ENCODE results near the gene ATAD3B. TPM values are rescaled to one million over a fixed set of nuclear protein-coding genes. Genes with fewer than 3 reads are reported as not detected.

Gene ATAD3B
- total and polyA plus RNA-seq, 2 of the 13 experiments (the other 11 are each of a cell fraction or from before 2014, with no cell fraction given) = 9.6 to 31.1 TPM

- peak; percentile 73 for TF ChIP-seq HBP1 (CRISPR knock-in tag; IDR thresholded peaks at IDR 0.05; ENCODE audit: low read depth)
- TF ChIP-seq TERF1 (CRISPR knock-in tag; IDR thresholded peaks at IDR 0.05) = no peak
- peak; percentile 49; the same call in 1 of the 2 replicates for TF ChIP-seq ZNF564 (CRISPR knock-in tag; IDR thresholded peaks at IDR 0.05)
- no peak for TF ChIP-seq MEIS1 (CRISPR knock-in tag; IDR thresholded peaks at IDR 0.05; ENCODE audit: borderline replicate concordance)
- TF ChIP-seq NFKB2 (CRISPR knock-in tag; IDR thresholded peaks at IDR 0.05; ENCODE audit: borderline replicate concordance) = 0 out of 2 replicates have a peak, but pooled peaks have one; percentile 35
- TF ChIP-seq ZNF280B (CRISPR knock-in tag; IDR thresholded peaks at IDR 0.05; ENCODE audit: borderline replicate concordance) = 0 out of 2 replicates have a peak, but pooled peaks have one; percentile 54
- 0 out of 2 replicates have a peak, but pooled peaks have one; percentile 27 for TF ChIP-seq ZNF264 (CRISPR knock-in tag; IDR thresholded peaks at IDR 0.05)
- TF ChIP-seq ZNF570 (CRISPR knock-in tag; IDR thresholded peaks at IDR 0.05; ENCODE audit: borderline replicate concordance) = no peak
- TF ChIP-seq ZNF292 (CRISPR knock-in tag; IDR thresholded peaks at IDR 0.05; ENCODE audit: borderline replicate concordance, low read depth) = no peak
- peak; percentile 73; the same call in 1 of the 2 replicates for TF ChIP-seq ZNF710 (CRISPR knock-in tag; IDR thresholded peaks at IDR 0.05; ENCODE audit: borderline replicate concordance)
- TF ChIP-seq MBD4 (IDR thresholded peaks at IDR 0.05; ENCODE audit: borderline replicate concordance, low read length) = no peak
- TF ChIP-seq ZNF749 (CRISPR knock-in tag; IDR thresholded peaks at IDR 0.05; ENCODE audit: borderline replicate concordance) = 0 out of 2 replicates have a peak, but pooled peaks have one; percentile 48
- peak; percentile 63; the same call in 1 of the 2 replicates for TF ChIP-seq RXRA (CRISPR knock-in tag; IDR thresholded peaks at IDR 0.05)
- peak; percentile 78 for TF ChIP-seq SIN3B (IDR thresholded peaks at IDR 0.05; ENCODE audit: low read length)
- TF ChIP-seq ZSCAN25 (CRISPR knock-in tag; IDR thresholded peaks at IDR 0.05) = no peak
- TF ChIP-seq ZNF7 (CRISPR knock-in tag; IDR thresholded peaks at IDR 0.05) = no peak
- peak; percentile 55; the same call in 1 of the 2 replicates for TF ChIP-seq ZFP90 (CRISPR knock-in tag; IDR thresholded peaks at IDR 0.05; ENCODE audit: borderline replicate concordance)
- no peak for TF ChIP-seq CEBPB (IDR thresholded peaks at IDR 0.05; ENCODE audit: borderline replicate concordance, low read depth, low read length)
- TF ChIP-seq BORCS8-MEF2B (CRISPR knock-in tag; IDR thresholded peaks at IDR 0.05) = 0 out of 2 replicates have a peak, but pooled peaks have one; percentile 20
- TF ChIP-seq SMAD9 (CRISPR knock-in tag; IDR thresholded peaks at IDR 0.05) = no peak
- TF ChIP-seq NFRKB (IDR thresholded peaks at IDR 0.05) = no peak
- TF ChIP-seq ZNF383 (CRISPR knock-in tag; IDR thresholded peaks at IDR 0.05; ENCODE audit: borderline replicate concordance) = no peak
- peak; percentile 47 for TF ChIP-seq ETV5 (CRISPR knock-in tag; IDR thresholded peaks at IDR 0.05; ENCODE audit: borderline replicate concordance)
- peak; percentile 59; the same call in 1 of the 2 replicates for TF ChIP-seq SRF (IDR thresholded peaks at IDR 0.05; ENCODE audit: low read depth, low read length)
- TF ChIP-seq ZFP37 (CRISPR knock-in tag; IDR thresholded peaks at IDR 0.05; ENCODE audit: borderline replicate concordance) = no peak
These were observed at the start of gene ATAD3B (continued) for GRCh38 chr1:1471389-1472052.
